Activated naive CD4-positive, alpha-beta T cell treated with anti-CD3 and anti-CD28 coated beads, Interleukin-2, amount 50 U/mL, for 16 hours (primary cell): ENCODE results near the gene ALG2.

Experiments
- DNase-seq: peaks from one replicate; pipeline ENCODE4 v3.0.0-alpha.2; 2020

The ALG2 gene

GRCh38 chr9:99169982-99170761 lies 51.6 kb downstream of the ALG2 start:
- no peak for DNase-seq

GRCh38 chr9:99169086-99169485 lies 52.7 kb downstream of the ALG2 start:
- no peak for DNase-seq

GRCh38 chr9:99167694-99168093 lies 54.0 kb downstream of the ALG2 start:
- no peak for DNase-seq

- DNase-seq = no peak
Measured at GRCh38 chr9:99167119-99167518, 54.6 kb downstream of the ALG2 start.
